ENCODE data around the gene SLC12A1. TPM values are rescaled to one million over a fixed set of nuclear protein-coding genes. Genes with fewer than 3 reads are reported as not detected.

The SLC12A1 gene
- total and polyA plus RNA-seq, 4 experiments from 2014 or later, result not detected

DNA sequence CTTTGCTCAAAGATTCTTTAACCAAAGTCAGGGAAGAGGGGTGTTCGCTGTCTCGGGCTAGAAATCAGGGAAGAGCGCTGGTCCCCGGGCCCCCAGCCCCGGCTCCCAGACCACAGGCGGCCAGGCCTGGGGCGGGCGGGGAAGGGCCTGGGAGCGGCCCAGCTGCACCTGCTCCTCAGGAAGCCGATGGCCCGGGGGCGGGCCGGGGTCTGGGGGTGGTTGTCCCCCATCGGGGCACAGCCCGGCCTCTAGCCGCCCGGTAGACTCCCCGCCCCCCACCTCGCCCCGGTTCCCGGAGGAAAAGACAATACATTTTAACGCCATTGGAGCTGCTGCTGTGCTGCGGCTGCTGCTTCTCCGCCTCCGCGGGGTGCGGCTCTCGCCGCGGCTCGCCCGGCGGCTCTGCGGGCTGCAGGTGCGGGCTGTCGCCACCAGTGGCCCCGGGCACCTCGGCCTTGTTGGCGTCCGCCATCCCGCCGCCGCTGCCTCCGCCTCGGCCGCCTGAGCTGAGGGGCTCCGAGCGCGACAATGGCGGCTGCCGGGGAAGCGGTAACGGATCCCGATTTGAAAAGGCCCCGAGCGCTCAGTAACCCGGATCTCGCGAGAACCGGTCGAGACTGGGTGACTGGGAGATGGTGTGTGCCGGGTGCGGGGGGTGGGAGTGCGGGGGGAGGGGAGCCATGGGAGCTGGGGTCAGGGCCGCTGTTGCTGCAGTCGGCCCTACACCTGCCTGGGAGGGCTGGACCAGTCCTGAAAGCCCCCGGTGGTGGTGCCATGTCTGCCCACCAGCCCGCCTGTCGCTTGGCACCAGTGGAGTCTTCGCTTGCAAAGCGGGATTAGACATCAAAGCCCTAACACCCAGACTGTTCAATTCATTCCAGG is 28.1 kb upstream of the SLC12A1 start, which contains the start of gene MYEF2:
TSS of gene MYEF2 (minus strand) at position 530 of the 882 bp plus-strand sequence. CDS start at position 472, 58 bp downstream.
- Mint-ChIP-seq H3K27ac (peak within 1 kb of the TSS; percentile 86 to 94 (median 92)), H3K36me3 (peaks cover 0 to 4% of the 10 kb centered on the region in 2 donors), H3K4me1 (peaks cover 9 to 18% (median 14%) of the 10 kb centered on the region in 4 donors), H3K4me3 (peak within 1 kb of the TSS; percentile 89 to 96 (median 92)), H3K9me3 (peaks cover 0 to 7% (median 0%) of the 10 kb centered on the region in 8 donors), H3K27me3 (peaks cover 5 to 8% of the 10 kb centered on the region in 2 donors)
- Histone ChIP-seq H3K9me3 (ENCODE audit: control insufficient read depth in 1 of 2, low read length in 2 of 2) (no peaks in the 10 kb centered on the region), H3K27ac (ENCODE audit: low read depth, low read length) (peak within 1 kb of the TSS; percentile 51), H3K4me1 (ENCODE audit: insufficient read depth, low read length) (peaks cover 13% of the 10 kb centered on the region), H3K4me3 (ENCODE audit: low read length in 2 of 2) (peak within 1 kb of the TSS in 1 of 2 donors; percentile 58), H3K36me3 (ENCODE audit: insufficient read depth, low read length) (no peaks in the 10 kb centered on the region), H3K27me3 (ENCODE audit: insufficient read depth, low read length) (no peaks in the 10 kb centered on the region)
- intact Hi-C loops (cut with micrococcal nuclease), result loop anchor here (10.0 kb wide), 1 partner anchor 157 kb away; the partner anchor contains the start of gene DUT
- POLR2A ChIA-PET (ENCODE audit: partially characterized antibody), result interaction anchor here (0.6 to 1.3 kb wide), 3 partner anchors 17 to 154 kb away, joined by 3 to 6 read pairs (median 5); no protein-coding TSS in a partner anchor
- CTCF ChIA-PET (ENCODE audit: partially characterized antibody), result no interaction called here
- DNase-seq, result peak; percentile 52 to 70 (median 64)

DNA sequence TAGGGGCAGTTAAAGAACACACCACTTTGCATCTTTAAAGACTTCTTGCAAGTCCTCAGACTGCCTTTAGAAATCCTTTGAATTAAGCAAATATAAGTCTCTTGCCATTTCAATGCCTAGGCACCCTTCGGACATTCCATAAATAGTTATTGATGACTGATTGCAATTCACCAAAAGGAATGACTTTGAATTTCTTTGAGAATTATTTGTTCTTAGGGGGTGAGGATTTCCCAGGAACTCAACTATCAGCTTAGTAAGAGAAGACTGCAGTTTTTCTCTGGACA is 27.5 kb upstream of the SLC12A1 start:
- H3K4me3 Mint-ChIP-seq, result peak overlapping the region; percentile 63 to 90 (median 74)
- H3K27me3 ChIP-seq (ENCODE audit: insufficient read depth, low read length), result no peaks in the 10 kb centered on the region
- peaks cover 0 to 4% (median 0%) of the 10 kb centered on the region in 8 donors for H3K9me3 Mint-ChIP-seq
- H3K27ac ChIP-seq (ENCODE audit: low read depth, low read length), result no peak overlapping the region
- H3K36me3 ChIP-seq (ENCODE audit: insufficient read depth, low read length), result no peaks in the 10 kb centered on the region
- ChIA-PET POLR2A (ENCODE audit: partially characterized antibody) (no interaction called here), CTCF (ENCODE audit: partially characterized antibody) (no interaction called here)
- peaks cover 9 to 18% (median 12%) of the 10 kb centered on the region in 4 donors for H3K4me1 Mint-ChIP-seq
- no peaks in the 10 kb centered on the region for H3K9me3 ChIP-seq (ENCODE audit: control insufficient read depth in 1 of 2, low read length in 2 of 2)
- no peak for DNase-seq
- peaks cover 0 to 4% of the 10 kb centered on the region in 2 donors for H3K36me3 Mint-ChIP-seq
- peak overlapping the region in 1 of 2 donors; percentile 58 for H3K4me3 ChIP-seq (ENCODE audit: low read length in 2 of 2)
- peaks cover 13% of the 10 kb centered on the region for H3K4me1 ChIP-seq (ENCODE audit: insufficient read depth, low read length)
- peaks cover 5 to 11% of the 10 kb centered on the region in 2 donors for H3K27me3 Mint-ChIP-seq
- intact Hi-C loops (cut with micrococcal nuclease), result loop anchor here (10.0 kb wide), 1 partner anchor 156 kb away; the partner anchor contains the start of gene DUT
- peak overlapping the region in 1 of 7 donors; percentile 24 for H3K27ac Mint-ChIP-seq

DNA sequence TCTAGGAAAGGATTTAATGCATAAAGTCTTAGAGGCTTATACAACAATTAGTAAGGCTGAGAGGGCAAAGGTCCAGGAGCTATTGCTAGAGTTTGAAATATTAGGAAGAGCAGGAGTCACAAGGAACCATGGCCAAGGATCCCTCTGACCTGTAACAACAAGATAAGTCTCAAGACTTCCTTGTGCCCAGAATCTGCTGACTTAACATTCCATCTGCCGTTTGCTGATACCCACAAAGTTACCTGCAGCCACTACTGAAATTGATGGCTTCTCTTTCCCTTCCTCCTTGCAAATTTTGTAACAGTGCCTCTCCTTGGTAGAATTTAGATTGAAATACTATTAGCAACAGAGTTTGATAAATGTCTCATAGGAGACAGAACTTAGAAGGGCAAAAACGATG is 23.4 kb upstream of the SLC12A1 start:
- H3K4me3 ChIP-seq (ENCODE audit: low read length in 2 of 2), result no peak overlapping the region
- Mint-ChIP-seq H3K36me3 (no peaks in the 10 kb centered on the region), H3K4me3 (no peak overlapping the region), H3K27ac (no peak overlapping the region), H3K9me3 (peaks cover 0 to 5% (median 1%) of the 10 kb centered on the region in 8 donors), H3K4me1 (peaks cover 0 to 4% (median 1%) of the 10 kb centered on the region in 4 donors), H3K27me3 (peaks cover 6 to 14% of the 10 kb centered on the region in 2 donors)
- POLR2A ChIA-PET (ENCODE audit: partially characterized antibody), result no interaction called here
- no peak overlapping the region for H3K27ac ChIP-seq (ENCODE audit: low read depth, low read length)
- CTCF ChIA-PET (ENCODE audit: partially characterized antibody), result no interaction called here
- H3K4me1 ChIP-seq (ENCODE audit: insufficient read depth, low read length), result no peaks in the 10 kb centered on the region
- intact Hi-C loops (cut with micrococcal nuclease), result no loop called here
- H3K9me3 ChIP-seq (ENCODE audit: control insufficient read depth in 1 of 2, low read length in 2 of 2), result no peaks in the 10 kb centered on the region
- no peaks in the 10 kb centered on the region for H3K27me3 ChIP-seq (ENCODE audit: insufficient read depth, low read length)
- H3K36me3 ChIP-seq (ENCODE audit: insufficient read depth, low read length), result no peaks in the 10 kb centered on the region
- DNase-seq, result no peak

DNA sequence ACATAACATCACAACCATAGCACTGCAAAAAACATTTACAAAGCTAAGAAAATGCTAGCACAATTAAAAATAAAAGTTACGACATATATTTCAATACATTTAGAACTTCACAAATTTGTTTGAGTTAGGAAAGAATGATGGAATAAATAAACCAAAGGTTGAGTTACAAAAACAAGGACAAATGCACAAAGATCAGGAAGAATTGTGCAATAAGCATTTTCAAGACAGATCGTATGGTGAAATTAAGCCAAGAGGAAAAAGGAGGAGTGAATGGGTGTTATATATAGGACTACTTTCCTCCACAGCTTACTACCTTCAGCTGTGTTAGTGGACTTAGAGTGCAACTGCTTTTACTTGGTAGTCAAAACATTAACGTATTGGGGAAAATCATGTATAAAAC is 20.6 kb upstream of the SLC12A1 start:
- POLR2A ChIA-PET (ENCODE audit: partially characterized antibody), result no interaction called here
- CTCF ChIA-PET (ENCODE audit: partially characterized antibody), result no interaction called here
- H3K27me3 ChIP-seq (ENCODE audit: insufficient read depth, low read length), result no peaks in the 10 kb centered on the region
- Mint-ChIP-seq H3K27ac (no peak overlapping the region), H3K27me3 (peaks cover 6 to 16% of the 10 kb centered on the region in 2 donors), H3K36me3 (no peaks in the 10 kb centered on the region), H3K4me3 (no peak overlapping the region), H3K4me1 (no peaks in the 10 kb centered on the region), H3K9me3 (peaks cover 0 to 5% (median under 1%) of the 10 kb centered on the region in 8 donors)
- no peak overlapping the region for H3K27ac ChIP-seq (ENCODE audit: low read depth, low read length)
- intact Hi-C loops (cut with micrococcal nuclease), result no loop called here
- no peaks in the 10 kb centered on the region for H3K4me1 ChIP-seq (ENCODE audit: insufficient read depth, low read length)
- H3K4me3 ChIP-seq (ENCODE audit: low read length in 2 of 2), result no peak overlapping the region
- H3K36me3 ChIP-seq (ENCODE audit: insufficient read depth, low read length), result no peaks in the 10 kb centered on the region
- no peaks in the 10 kb centered on the region for H3K9me3 ChIP-seq (ENCODE audit: control insufficient read depth in 1 of 2, low read length in 2 of 2)
- DNase-seq, result no peak

- Histone ChIP-seq H3K9me3 (ENCODE audit: control insufficient read depth in 1 of 2, low read length in 2 of 2) (no peaks in the 10 kb centered on the region), H3K4me3 (ENCODE audit: low read length in 2 of 2) (no peak overlapping the region), H3K4me1 (ENCODE audit: insufficient read depth, low read length) (no peaks in the 10 kb centered on the region), H3K27ac (ENCODE audit: low read depth, low read length) (no peak overlapping the region), H3K36me3 (ENCODE audit: insufficient read depth, low read length) (no peaks in the 10 kb centered on the region), H3K27me3 (ENCODE audit: insufficient read depth, low read length) (no peaks in the 10 kb centered on the region)
- peaks cover 11 to 17% of the 10 kb centered on the region in 2 donors for H3K27me3 Mint-ChIP-seq
- no peak overlapping the region for H3K27ac Mint-ChIP-seq
- CTCF ChIA-PET (ENCODE audit: partially characterized antibody), result no interaction called here
- intact Hi-C loops (cut with micrococcal nuclease), result no loop called here
- H3K9me3 Mint-ChIP-seq, result peaks cover 0 to 7% (median 1%) of the 10 kb centered on the region in 8 donors
- no peak for DNase-seq
- H3K4me3 Mint-ChIP-seq, result no peak overlapping the region
- POLR2A ChIA-PET (ENCODE audit: partially characterized antibody), result no interaction called here
- no peaks in the 10 kb centered on the region for H3K36me3 Mint-ChIP-seq
- peaks cover 0 to under 1% (median 0%) of the 10 kb centered on the region in 4 donors for H3K4me1 Mint-ChIP-seq
Observed at GRCh38 chr15:48186271-48186670, 19.8 kb upstream of the SLC12A1 start.

GRCh38 chr15:48190932-48191573 is 15.0 kb upstream of the SLC12A1 start:
- Histone ChIP-seq H3K36me3 (ENCODE audit: insufficient read depth, low read length) (no peaks in the 10 kb centered on the region), H3K9me3 (ENCODE audit: control insufficient read depth in 1 of 2, low read length in 2 of 2) (no peaks in the 10 kb centered on the region), H3K4me3 (ENCODE audit: low read length in 2 of 2) (no peak overlapping the region), H3K27me3 (ENCODE audit: insufficient read depth, low read length) (peaks cover 6% of the 10 kb centered on the region), H3K4me1 (ENCODE audit: insufficient read depth, low read length) (no peaks in the 10 kb centered on the region), H3K27ac (ENCODE audit: low read depth, low read length) (no peak overlapping the region)
- H3K27ac Mint-ChIP-seq, result no peak overlapping the region
- peaks cover 0 to 2% (median 0%) of the 10 kb centered on the region in 4 donors for H3K4me1 Mint-ChIP-seq
- no peaks in the 10 kb centered on the region for H3K36me3 Mint-ChIP-seq
- peak in 4 of 5 donors; percentile 1 to 19 (median 4) for DNase-seq
- peaks cover 0 to 12% (median 1%) of the 10 kb centered on the region in 8 donors for H3K9me3 Mint-ChIP-seq
- CTCF ChIA-PET (ENCODE audit: partially characterized antibody), result no interaction called here
- intact Hi-C loops (cut with micrococcal nuclease), result loop anchor here (10.0 kb wide), 1 partner anchor 64 kb away; no protein-coding TSS in a partner anchor
- POLR2A ChIA-PET (ENCODE audit: partially characterized antibody), result no interaction called here
- H3K4me3 Mint-ChIP-seq, result no peak overlapping the region
- H3K27me3 Mint-ChIP-seq, result peaks cover 16 to 22% of the 10 kb centered on the region in 2 donors
